Measurements from ENCODE around the gene PSENEN. TPM values are rescaled to one million over a fixed set of nuclear protein-coding genes. Genes with fewer than 3 reads are reported as not detected.

The PSENEN gene
- total and polyA plus RNA-seq, 11 donors = 25.2 to 95.1 (median 42.3) TPM

GRCh38 chr19:35713904-35714495, 31.5 kb upstream of the PSENEN start:
- ATAC-seq = no peak
- H3K27me3 ChIP-seq = no peaks in the 10 kb centered on the region

DNA sequence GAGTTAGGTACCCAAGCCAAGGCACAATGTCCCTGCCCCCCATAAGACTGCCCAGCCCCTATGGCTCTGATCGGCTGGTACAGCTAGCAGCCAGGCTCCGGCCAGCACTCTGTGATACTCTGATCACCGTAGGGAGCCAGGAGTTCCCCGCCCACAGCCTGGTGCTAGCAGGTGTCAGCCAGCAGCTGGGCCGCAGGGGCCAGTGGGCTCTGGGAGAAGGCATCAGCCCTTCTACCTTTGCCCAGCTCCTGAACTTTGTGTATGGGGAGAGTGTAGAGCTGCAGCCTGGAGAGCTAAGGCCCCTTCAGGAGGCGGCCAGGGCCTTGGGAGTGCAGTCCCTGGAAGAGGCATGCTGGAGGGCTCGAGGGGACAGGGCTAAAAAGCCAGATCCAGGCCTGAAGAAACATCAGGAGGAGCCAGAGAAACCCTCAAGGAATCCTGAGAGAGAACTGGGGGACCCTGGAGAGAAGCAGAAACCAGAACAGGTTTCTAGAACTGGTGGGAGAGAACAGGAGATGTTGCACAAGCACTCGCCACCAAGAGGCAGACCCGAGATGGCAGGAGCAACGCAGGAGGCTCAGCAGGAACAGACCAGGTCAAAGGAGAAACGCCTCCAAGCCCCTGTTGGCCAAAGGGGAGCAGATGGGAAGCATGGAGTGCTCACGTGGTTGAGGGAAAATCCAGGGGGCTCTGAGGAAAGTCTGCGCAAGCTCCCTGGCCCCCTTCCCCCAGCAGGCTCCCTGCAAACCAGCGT, 30.7 kb upstream of the PSENEN start:
- WGBS, 4 donors = 80 to 86% (median 82%) methylated on average over 10 to 14 of the region's 14 CpGs
- peaks cover 0 to 4% (median 0%) of the 10 kb centered on the region in 9 donors for H3K36me3 ChIP-seq
- H3K9me3 ChIP-seq = no peaks in the 10 kb centered on the region
- H3K4me3 ChIP-seq = peak overlapping the region in 1 of 12 donors; percentile 8
- no peak for DNase-seq
- no peaks in the 10 kb centered on the region for H3K27me3 ChIP-seq
- no peak overlapping the region for H3K27ac ChIP-seq
- intact Hi-C loops (cut with DNase I) = loop anchor here in 4 of 10 donors (5.0 to 10.0 kb wide), 5 partner anchors 167 to 450 kb away; partner anchors contain the start of genes TMEM147 (in 4 of the 4), LRFN3 (in 2 of the 4), FFAR3 (in 1 of the 4) and USF2 (in 1 of the 4)
- no peak for ATAC-seq
- no peak for TF ChIP-seq POLR2A (IDR thresholded peaks at IDR 0.05)
- TF ChIP-seq, protein P1, sequence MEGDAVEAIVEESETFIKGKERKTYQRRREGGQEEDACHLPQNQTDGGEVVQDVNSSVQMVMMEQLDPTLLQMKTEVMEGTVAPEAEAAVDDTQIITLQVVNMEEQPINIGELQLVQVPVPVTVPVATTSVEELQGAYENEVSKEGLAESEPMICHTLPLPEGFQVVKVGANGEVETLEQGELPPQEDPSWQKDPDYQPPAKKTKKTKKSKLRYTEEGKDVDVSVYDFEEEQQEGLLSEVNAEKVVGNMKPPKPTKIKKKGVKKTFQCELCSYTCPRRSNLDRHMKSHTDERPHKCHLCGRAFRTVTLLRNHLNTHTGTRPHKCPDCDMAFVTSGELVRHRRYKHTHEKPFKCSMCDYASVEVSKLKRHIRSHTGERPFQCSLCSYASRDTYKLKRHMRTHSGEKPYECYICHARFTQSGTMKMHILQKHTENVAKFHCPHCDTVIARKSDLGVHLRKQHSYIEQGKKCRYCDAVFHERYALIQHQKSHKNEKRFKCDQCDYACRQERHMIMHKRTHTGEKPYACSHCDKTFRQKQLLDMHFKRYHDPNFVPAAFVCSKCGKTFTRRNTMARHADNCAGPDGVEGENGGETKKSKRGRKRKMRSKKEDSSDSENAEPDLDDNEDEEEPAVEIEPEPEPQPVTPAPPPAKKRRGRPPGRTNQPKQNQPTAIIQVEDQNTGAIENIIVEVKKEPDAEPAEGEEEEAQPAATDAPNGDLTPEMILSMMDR (IDR thresholded peaks at IDR 0.05) = no peak
- H3K4me1 ChIP-seq = peaks cover 3 to 30% (median 21%) of the 10 kb centered on the region in 12 donors

More at GRCh38 chr19:35713904-35714495, 31.5 kb upstream of the PSENEN start:
- no peaks in the 10 kb centered on the region for H3K9me3 ChIP-seq
- no peaks in the 10 kb centered on the region for H3K36me3 ChIP-seq
- no peak for DNase-seq
- H3K27ac ChIP-seq = no peak overlapping the region
- H3K4me3 ChIP-seq = peak overlapping the region in 1 of 12 donors; percentile 20
- H3K4me1 ChIP-seq = peaks cover 1 to 22% (median 15%) of the 10 kb centered on the region in 12 donors
- no peak for TF ChIP-seq POLR2A (IDR thresholded peaks at IDR 0.05)
- TF ChIP-seq, protein P1 (IDR thresholded peaks at IDR 0.05) = no peak
- intact Hi-C loops (cut with DNase I) = loop anchor here in 4 of 10 donors (10.0 kb wide), 4 partner anchors 169 to 449 kb away; partner anchors contain the start of genes LRFN3 (in 2 of the 4), FFAR3 (in 1 of the 4), TMEM147 (in 1 of the 4) and USF2 (in 1 of the 4)
- 78 to 88% (median 79%) methylated on average over 12 of the region's 12 CpGs for WGBS, 4 donors

GRCh38 chr19:35715355-35715809, 30.1 kb upstream of the PSENEN start:
- H3K36me3 ChIP-seq = peaks cover 0 to 10% (median 5%) of the 10 kb centered on the region in 9 donors
- ATAC-seq = no peak
- peaks cover 3 to 35% (median 22%) of the 10 kb centered on the region in 12 donors for H3K4me1 ChIP-seq
- intact Hi-C loops (cut with DNase I) = loop anchor here in 4 of 10 donors (5.0 to 10.0 kb wide), 5 partner anchors 168 to 451 kb away; partner anchors contain the start of genes TMEM147 (in 4 of the 4), LRFN3 (in 2 of the 4), FFAR3 (in 1 of the 4) and USF2 (in 1 of the 4)
- WGBS, 4 donors = 76 to 86% (median 83%) methylated on average over 5 to 7 of the region's 7 CpGs
- DNase-seq = no peak
- no peak for TF ChIP-seq POLR2A (IDR thresholded peaks at IDR 0.05)
- TF ChIP-seq, protein P1 (IDR thresholded peaks at IDR 0.05) = no peak
- H3K4me3 ChIP-seq = peak overlapping the region in 4 of 12 donors; percentile 84 to 100 (median 95)
- H3K27ac ChIP-seq = peak overlapping the region in 4 of 12 donors; percentile 90 to 97 (median 96)
- no peaks in the 10 kb centered on the region for H3K9me3 ChIP-seq
- H3K27me3 ChIP-seq = no peaks in the 10 kb centered on the region
